HFFc6 (cell line): Measurements from ENCODE around the gene MYO15A. TPM values are rescaled to one million over a fixed set of nuclear protein-coding genes. Genes with fewer than 3 reads are reported as not detected.
A peak's percentile ranks its signal among the peaks of the same experiment; 100 is the strongest.

ENCODE experiments used
- DNase-seq: peaks from one replicate; pipeline ENCODE4 v3.0.0-alpha.2; 2018
- H3K27ac Mint-ChIP-seq: 2 replicates; pipeline ENCODE4 v1.8.0; 2020; ENCODE audit warnings: mild to moderate bottlenecking, mixed read lengths
- H3K27me3 Mint-ChIP-seq: 2 replicates; pipeline ENCODE4 v1.8.0; 2021; ENCODE audit warnings: mild to moderate bottlenecking, moderate library complexity, mixed read lengths; ENCODE audit not compliant: insufficient read depth
- H3K36me3 Mint-ChIP-seq: 2 replicates; pipeline ENCODE4 v1.8.0; 2021; ENCODE audit warnings: low read depth, mixed read lengths
- H3K4me1 Mint-ChIP-seq: 2 replicates; pipeline ENCODE4 v1.8.0; 2020; ENCODE audit warnings: low read depth, mixed read lengths
- H3K4me3 Mint-ChIP-seq: 2 replicates; pipeline ENCODE4 v1.8.0; 2020; ENCODE audit warnings: mild to moderate bottlenecking, moderate library complexity, mixed read lengths
- H3K9me3 Mint-ChIP-seq: 2 replicates; pipeline ENCODE4 v1.8.0; 2020; ENCODE audit warnings: mild to moderate bottlenecking, mixed read lengths
- CTCF ChIP-seq: fragments of 200-600 bp; sonication (generic); IDR thresholded peaks from 2 replicates; pipeline ENCODE4 v1.5.0; 2021; ENCODE audit warnings: antibody characterized with exemption, mild to moderate bottlenecking
- total RNA-seq, 6 experiments: library from RNA; stranded (reverse); fragmentation: NEBNext Ultra II Directional; extraction: Animal tissue kit (Norgen Biotek cat#: 25700); gene quantifications; 2 replicates in 1 of 6; 3 replicates in 5 of 6; pipeline ENCODE4 v1.2.3, GENCODE V29; 2021

MYO15A gene
- total RNA-seq, 6 experiments from 2014 or later, result 0.12 to 0.20 (median 0.16) TPM; not detected in 2

DNA sequence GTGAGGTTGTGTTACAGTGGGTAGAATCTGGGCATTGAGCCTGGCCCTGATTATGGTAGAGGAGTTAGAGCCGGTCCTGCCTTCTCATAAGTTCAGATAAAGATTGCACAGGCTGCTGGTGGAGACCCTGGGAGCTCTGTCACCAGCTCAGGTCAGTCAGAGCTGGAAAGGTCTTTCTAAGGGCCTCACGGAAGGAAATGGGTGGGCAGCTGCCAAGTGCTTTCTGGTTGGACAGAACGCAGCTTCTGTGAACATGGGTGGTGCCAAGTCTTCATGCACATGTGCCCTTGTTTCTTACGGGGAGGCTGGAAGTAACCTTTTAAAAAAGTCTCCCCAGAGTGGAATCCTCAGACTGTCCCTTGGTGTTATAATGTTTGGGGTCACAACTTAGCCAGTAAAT is 90.0 kb downstream of the MYO15A start:
- no peak for TF ChIP-seq CTCF
- DNase-seq, result no peak
- H3K27me3 Mint-ChIP-seq, result peaks cover 2% of the 10 kb centered on the region; the same call in 1 of the 2 replicates
- H3K9me3 Mint-ChIP-seq, result no peaks in the 10 kb centered on the region
- H3K27ac Mint-ChIP-seq, result peak overlapping the region; percentile 10; the same call in 1 of the 2 replicates
- H3K4me1 Mint-ChIP-seq, result peaks cover 33% of the 10 kb centered on the region
- H3K4me3 Mint-ChIP-seq, result no peak overlapping the region
- H3K36me3 Mint-ChIP-seq, result peaks cover 9% of the 10 kb centered on the region; the same call in 1 of the 2 replicates

DNA sequence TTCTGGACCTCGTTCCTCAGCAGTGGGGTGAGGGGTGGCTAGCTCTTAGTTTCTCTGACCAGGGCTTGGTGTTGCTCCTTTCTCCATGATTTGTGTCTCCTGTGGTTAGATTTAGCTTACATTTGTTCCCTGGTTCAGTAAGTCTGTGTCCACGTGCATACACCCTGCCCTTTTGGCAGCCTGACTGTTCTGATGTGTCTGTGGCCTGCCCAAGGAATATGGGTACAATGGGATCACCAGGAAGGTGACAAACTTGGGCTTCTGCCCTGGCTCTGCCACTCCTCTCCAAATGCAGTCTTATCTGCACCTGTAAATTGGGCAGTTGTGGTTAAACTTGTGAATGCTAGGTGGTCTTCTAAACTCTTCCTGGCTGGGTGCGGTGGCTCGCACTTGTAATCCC is 92.6 kb downstream of the MYO15A start:
- Mint-ChIP-seq H3K9me3 (no peaks in the 10 kb centered on the region), H3K36me3 (no peaks in the 10 kb centered on the region; the same call in 1 of the 2 replicates), H3K4me1 (peaks cover 26% of the 10 kb centered on the region), H3K27me3 (peaks cover 2% of the 10 kb centered on the region; the same call in 1 of the 2 replicates), H3K27ac (no peak overlapping the region), H3K4me3 (no peak overlapping the region)
- DNase-seq, result no peak
- TF ChIP-seq CTCF, result no peak

GRCh38 chr17:18203308-18203707 is 94.8 kb downstream of the MYO15A start:
- Mint-ChIP-seq H3K36me3 (no peaks in the 10 kb centered on the region; the same call in 1 of the 2 replicates), H3K4me1 (peaks cover 7% of the 10 kb centered on the region; the same call in 1 of the 2 replicates), H3K9me3 (no peaks in the 10 kb centered on the region), H3K4me3 (no peak overlapping the region), H3K27ac (no peak overlapping the region; the same call in 1 of the 2 replicates), H3K27me3 (peaks cover 2% of the 10 kb centered on the region; the same call in 1 of the 2 replicates)
- DNase-seq, result no peak
- no peak for TF ChIP-seq CTCF

DNA sequence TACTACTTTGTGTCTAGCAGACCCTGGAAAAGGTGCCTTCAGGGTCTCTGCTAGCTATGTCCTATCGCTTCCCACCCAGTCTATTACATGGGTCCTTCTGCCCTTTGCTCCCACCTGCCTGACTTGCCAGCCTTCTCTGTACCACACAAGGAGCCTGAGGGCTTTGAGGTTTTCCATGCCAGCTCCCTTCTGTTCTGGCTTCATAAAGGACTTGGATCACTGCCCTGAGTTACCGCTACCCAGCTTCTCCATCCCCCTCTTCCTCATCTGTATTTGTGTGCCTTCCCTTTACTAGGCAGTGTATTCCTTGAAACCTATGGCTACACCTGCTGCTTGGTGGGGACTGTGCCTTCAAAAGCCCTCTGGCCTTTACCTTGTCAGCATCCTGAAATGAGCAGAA is 97.3 kb downstream of the MYO15A start:
- Mint-ChIP-seq H3K4me1 (peaks cover 5% of the 10 kb centered on the region; the same call in 1 of the 2 replicates), H3K27ac (no peak overlapping the region), H3K36me3 (peaks cover 8% of the 10 kb centered on the region), H3K27me3 (peaks cover 2% of the 10 kb centered on the region; the same call in 1 of the 2 replicates), H3K9me3 (no peaks in the 10 kb centered on the region), H3K4me3 (no peak overlapping the region)
- no peak for TF ChIP-seq CTCF
- DNase-seq, result no peak

DNA sequence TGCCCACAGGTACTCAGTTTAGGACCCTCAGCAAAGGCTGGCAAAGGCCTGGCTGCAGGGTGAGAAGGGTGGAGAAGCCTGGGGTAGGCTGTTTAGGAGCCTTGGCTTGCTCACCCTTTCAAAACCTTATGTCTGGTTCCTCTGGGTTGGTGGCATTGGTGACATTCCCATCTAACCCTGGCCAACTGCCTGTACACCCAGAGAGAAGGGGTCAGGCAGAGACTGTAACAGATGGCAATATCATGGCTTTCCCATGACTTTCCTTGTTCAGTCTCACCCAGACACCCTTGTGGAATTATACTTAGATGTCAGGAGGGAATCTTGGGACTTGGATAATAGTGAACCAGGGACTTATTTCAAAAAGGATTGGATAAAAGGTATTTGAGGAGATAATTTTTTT is 98.4 kb downstream of the MYO15A start:
- TF ChIP-seq CTCF, result no peak
- no peak for DNase-seq
- H3K9me3 Mint-ChIP-seq, result no peaks in the 10 kb centered on the region
- peaks cover 8% of the 10 kb centered on the region for H3K36me3 Mint-ChIP-seq
- peaks cover 5% of the 10 kb centered on the region; the same call in 1 of the 2 replicates for H3K4me1 Mint-ChIP-seq
- no peak overlapping the region; the same call in 1 of the 2 replicates for H3K27ac Mint-ChIP-seq
- peaks cover 4% of the 10 kb centered on the region for H3K27me3 Mint-ChIP-seq
- H3K4me3 Mint-ChIP-seq, result no peak overlapping the region
